Lower leg skin (tissue), 3 donors: ENCODE data around the gene TXNL4A.

ENCODE experiments used
- POLR2A ChIP-seq, 2 donors: fragments of 450-650 bp; IDR thresholded peaks; one replicate each; pipeline ENCODE4 v1.6.1; 2016 to 2017; ENCODE audit warnings: antibody characterized with exemption in 2 of 2, mild to moderate bottlenecking in 1 of 2, moderate library complexity in 1 of 2
- TF ChIP-seq, protein P1 (sequence below), 3 donors: fragments of 450-650 bp; IDR thresholded peaks; one replicate each; pipeline ENCODE4 v1.5.1; 2016; ENCODE audit warnings: antibody characterized with exemption in 3 of 3, mild to moderate bottlenecking in 3 of 3, moderate library complexity in 2 of 3

DNA sequence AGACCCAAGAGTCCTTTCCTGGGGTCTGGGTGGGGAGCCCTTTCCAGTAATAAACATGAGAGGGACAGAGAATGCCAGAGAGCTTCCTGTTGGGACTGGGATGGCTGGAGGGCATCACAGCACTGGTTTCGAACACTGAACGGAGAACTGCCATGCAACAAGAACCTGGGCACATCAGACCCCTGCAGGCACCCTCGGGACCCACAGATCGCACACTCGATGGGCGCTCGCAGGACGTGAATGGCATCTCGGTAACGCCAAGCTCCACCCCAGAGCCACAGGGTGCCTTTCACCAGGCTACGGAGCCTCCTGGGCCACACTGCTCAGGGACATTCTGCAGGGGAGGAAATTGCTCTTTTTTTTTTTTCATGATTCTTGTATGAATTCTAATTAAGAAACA, 62.1 kb downstream of the TXNL4A start:
- TF ChIP-seq POLR2A (IDR thresholded peaks at IDR 0.05), result no peak
- TF ChIP-seq, protein P1, sequence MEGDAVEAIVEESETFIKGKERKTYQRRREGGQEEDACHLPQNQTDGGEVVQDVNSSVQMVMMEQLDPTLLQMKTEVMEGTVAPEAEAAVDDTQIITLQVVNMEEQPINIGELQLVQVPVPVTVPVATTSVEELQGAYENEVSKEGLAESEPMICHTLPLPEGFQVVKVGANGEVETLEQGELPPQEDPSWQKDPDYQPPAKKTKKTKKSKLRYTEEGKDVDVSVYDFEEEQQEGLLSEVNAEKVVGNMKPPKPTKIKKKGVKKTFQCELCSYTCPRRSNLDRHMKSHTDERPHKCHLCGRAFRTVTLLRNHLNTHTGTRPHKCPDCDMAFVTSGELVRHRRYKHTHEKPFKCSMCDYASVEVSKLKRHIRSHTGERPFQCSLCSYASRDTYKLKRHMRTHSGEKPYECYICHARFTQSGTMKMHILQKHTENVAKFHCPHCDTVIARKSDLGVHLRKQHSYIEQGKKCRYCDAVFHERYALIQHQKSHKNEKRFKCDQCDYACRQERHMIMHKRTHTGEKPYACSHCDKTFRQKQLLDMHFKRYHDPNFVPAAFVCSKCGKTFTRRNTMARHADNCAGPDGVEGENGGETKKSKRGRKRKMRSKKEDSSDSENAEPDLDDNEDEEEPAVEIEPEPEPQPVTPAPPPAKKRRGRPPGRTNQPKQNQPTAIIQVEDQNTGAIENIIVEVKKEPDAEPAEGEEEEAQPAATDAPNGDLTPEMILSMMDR (IDR thresholded peaks at IDR 0.05), result no peak
